Cardiac fibroblast (primary cell): ENCODE measurements around the gene CROT.

ENCODE experiments used
- DNase-seq, 2 donors: peaks; one replicate each; pipeline versions ENCODE4 v3.0.0 to v3.0.0-alpha.2; 2010; ENCODE audit warnings: low read depth in 2 of 2
- H3K4me3 ChIP-seq, 2 donors: replicated peaks in 1 of 2; 1 replicate in 1 of 2; 2 replicates in 1 of 2; pipeline ENCODE4 v1.5.1; 2011; ENCODE audit warnings: low read depth in 2 of 2, low read length in 2 of 2, mild to moderate bottlenecking in 2 of 2, moderate library complexity in 1 of 2
- TF ChIP-seq, protein P1 (sequence below): IDR thresholded peaks from one replicate; pipeline ENCODE4 v1.5.1; 2011; ENCODE audit warnings: low read depth, mild to moderate bottlenecking, low read length, inconsistent platforms

CROT gene

DNA sequence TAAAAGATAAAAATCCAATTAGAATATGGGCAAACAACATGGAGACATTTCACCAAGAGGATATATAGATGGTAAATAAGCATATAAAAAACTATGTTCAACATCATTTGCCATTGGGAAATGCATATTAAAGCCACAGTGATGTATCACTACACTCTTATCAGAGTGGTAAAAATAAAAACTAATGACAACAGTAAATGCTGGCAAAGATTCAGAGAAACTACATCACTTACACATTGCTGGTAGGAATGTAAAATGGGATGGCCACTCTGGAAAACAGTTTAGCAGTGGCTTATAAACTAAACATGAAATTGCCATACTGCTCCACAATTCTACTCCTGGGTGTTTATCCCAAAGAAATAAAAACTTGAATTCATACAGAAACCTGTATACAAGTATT lies 59.2 kb downstream of the CROT start:
- no peak overlapping the region for H3K4me3 ChIP-seq
- TF ChIP-seq, protein P1, sequence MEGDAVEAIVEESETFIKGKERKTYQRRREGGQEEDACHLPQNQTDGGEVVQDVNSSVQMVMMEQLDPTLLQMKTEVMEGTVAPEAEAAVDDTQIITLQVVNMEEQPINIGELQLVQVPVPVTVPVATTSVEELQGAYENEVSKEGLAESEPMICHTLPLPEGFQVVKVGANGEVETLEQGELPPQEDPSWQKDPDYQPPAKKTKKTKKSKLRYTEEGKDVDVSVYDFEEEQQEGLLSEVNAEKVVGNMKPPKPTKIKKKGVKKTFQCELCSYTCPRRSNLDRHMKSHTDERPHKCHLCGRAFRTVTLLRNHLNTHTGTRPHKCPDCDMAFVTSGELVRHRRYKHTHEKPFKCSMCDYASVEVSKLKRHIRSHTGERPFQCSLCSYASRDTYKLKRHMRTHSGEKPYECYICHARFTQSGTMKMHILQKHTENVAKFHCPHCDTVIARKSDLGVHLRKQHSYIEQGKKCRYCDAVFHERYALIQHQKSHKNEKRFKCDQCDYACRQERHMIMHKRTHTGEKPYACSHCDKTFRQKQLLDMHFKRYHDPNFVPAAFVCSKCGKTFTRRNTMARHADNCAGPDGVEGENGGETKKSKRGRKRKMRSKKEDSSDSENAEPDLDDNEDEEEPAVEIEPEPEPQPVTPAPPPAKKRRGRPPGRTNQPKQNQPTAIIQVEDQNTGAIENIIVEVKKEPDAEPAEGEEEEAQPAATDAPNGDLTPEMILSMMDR, result no peak
- DNase-seq, result peak in 1 of 2 donors; percentile 34

DNA sequence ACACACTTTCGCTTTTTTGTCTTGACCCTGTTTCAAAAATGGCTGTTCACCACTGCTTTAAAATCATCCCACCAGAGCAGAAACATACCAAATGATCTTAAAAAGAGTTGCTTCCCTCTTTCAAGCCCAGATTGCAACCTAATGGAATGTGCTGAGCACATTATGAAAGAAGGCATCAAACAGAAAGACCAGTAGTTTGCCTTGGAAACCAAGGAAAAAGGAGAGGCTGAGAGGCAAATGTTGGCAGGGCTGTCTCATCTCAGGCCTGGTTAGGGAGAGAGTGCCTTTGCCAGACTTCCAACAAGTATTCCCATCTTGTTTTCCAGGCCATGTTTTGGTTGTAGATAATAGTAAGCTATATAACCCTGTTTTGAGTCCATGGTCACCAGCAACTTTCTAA lies 65.7 kb downstream of the CROT start:
- TF ChIP-seq, protein P1, result no peak
- H3K4me3 ChIP-seq, result no peak overlapping the region
- no peak for DNase-seq

DNA sequence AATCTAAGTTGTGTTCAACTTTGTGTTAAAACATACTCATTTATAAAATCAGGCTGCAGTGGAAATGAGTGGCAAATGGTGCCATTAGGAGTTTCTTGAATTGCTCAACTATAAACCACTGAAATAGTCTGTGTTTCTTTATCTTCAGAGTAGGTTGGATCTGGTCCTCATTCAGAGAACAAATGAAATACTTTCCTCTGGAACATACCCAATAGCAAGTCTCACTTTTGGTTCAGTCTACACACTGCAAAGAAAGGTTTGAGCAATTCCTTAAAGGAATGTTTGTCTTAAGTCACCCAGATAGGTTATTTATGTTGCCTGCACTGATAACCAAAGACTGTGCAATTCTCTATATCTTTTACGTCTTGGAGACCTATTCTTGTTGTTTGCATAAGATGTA lies 67.6 kb downstream of the CROT start:
- TF ChIP-seq, protein P1, result no peak
- no peak overlapping the region for H3K4me3 ChIP-seq
- DNase-seq, result peak; percentile 27 to 70

DNA sequence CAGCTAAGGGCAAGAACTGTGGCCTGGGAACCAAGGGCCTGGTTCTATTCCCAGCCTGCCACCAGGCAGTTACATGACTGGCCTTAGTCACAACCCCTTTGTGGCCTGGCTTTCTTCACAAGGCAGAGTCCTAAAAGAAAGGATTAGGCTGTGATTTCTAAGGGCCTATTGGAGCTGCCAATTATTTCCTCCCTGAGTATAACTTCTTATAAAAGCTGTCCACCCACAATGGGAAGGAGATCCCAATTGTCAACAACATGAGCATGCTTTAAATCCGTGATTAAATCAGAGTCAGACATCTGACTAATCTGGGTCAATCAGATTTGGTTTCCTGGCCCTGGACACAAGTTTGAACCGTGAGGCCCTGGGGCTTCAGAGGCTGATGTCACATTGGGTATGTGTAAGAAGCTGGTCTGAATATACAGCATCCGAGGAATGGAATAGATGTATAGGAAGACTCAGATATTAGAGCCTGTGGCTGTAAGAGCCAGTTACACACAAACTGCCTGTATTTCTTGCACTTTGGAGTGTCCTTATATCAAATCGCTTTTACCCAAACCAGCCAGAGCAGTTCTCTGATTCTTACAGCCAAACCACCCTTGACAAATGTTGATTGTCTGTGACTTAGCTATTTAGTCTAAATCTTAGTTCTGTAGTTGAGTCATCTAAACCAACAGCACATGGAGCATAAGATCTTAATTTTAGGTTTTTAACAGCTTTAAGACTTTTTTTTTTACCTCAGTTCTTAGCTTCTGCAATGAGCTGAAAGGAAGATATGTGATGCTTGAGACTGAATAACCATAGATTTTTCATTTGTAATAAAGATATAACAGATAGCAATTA lies 68.7 kb downstream of the CROT start:
- no peak overlapping the region for H3K4me3 ChIP-seq
- DNase-seq, result peak in 1 of 2 donors; percentile 50
- TF ChIP-seq, protein P1, result no peak

DNA sequence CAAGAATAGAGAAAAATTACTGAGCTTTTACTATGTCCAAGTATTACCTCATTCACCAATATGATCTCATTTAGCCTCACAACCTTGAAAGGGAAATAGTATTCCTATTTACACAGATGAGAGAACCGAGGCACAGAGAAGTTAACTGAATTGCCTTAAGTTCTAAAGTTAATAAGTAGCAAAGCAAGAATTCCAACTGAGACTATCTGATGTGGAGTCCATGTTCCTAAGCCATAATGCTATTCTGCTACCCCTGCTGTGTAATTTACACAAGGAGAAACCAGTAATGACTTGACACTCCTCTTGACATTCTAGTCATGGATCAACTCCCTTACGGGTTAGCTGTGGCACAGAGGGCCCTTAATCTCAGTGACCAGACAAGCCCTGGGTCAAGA lies 69.3 kb downstream of the CROT start:
- peak in 1 of 2 donors; percentile 12 for DNase-seq
- H3K4me3 ChIP-seq, result no peak overlapping the region
- TF ChIP-seq, protein P1, result no peak

DNA sequence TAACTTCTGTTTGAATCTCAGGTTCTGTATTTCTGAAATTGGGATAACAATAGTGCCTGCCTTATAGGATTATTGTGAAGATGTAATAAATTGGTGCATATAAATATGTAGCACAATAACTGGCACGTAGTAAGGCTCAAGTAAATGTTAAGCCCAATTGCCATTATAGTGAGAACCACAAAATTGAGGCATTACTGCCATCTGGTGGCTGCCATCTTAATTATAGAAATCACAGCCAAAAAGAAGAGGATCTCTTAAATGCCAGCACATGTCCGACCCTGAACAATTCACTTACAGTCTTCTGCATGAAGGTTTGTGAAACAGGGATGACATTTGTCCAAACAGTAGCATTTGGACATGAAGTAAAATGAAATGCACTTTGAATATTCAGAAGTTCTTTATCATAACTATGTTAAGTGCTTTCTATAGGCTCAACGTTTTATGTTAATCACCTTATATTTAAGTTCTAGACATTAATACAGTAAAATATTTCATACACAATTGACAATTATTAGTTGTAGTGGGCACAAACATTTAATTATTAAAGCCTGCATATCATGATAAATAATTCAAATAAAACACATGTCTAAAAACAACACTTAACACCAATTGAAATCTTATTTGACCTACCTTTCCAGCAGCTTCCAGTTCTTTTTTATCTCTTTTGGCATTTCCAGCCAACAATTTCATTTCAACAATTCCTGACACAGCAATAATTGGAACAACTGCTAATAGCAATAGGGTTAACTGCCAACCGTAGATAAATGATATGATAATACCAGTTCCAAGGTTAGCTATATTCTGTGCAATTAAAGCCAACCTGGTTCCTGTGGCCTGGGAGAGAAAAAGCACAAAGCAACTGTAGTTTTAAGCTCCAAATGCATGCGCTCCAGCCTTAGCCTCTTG lies 71.5 kb downstream of the CROT start:
- TF ChIP-seq, protein P1, result peak; percentile 41
- H3K4me3 ChIP-seq, result no peak overlapping the region

More for the DNA sequence above, 71.5 kb downstream of the CROT start:
- DNase-seq, result peak; percentile 78 to 83
